HG03025 (cell line): Measurements from ENCODE around the gene RPUSD4.

Experiments
- ATAC-seq: cut with Tn5 transposase; IDR thresholded peaks from one replicate; pipeline ENCODE4 v1.9.1; 2021; ENCODE audit warnings: mild to moderate bottlenecking, moderate library complexity; ENCODE audit not compliant: unreplicated experiment, low FRiP score

Gene RPUSD4

GRCh38 chr11:126159719-126160344 is 51.6 kb downstream of the RPUSD4 start:
- no peak for ATAC-seq

DNA sequence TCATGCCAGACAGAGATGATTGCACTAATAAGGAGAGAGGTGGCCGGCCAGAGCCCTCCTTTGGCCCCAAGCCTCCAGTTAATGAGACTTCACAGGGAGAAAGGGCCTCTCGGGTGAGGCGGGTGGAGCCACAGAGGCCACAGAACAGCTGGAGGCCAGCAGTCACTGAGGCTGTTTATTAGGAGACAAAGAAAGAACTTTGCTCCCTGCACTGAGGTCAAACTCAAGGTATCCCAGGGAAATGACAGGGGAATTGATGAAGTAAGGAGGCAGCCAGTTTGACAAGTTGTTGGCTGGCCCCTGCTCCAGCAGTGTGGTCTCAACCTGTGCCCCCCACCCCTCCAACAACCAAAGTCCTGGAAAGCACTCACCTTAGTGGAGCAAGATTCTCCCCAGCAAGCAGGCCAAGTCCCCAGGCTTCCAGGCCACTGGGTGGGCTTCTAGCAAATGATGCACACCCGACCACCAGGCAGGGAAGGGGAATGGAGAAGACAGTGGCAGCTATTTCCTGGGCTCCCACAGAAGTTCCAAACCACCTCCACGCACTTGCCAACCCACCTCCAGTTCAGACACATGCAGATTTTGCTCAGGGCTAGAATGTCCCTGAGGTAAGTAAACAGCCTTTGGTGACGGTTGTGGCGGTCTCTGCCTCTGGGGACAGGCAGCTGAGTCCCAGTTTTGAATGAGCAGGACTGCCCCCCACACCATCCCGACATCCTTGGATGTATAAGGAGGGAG is 53.2 kb downstream of the RPUSD4 start:
- ATAC-seq: no peak

GRCh38 chr11:126157326-126158030 is 54.0 kb downstream of the RPUSD4 start:
- ATAC-seq: no peak

- ATAC-seq: no peak
Measured at GRCh38 chr11:126156814-126157213, 54.6 kb downstream of the RPUSD4 start.

GRCh38 chr11:126155402-126156187 is 55.9 kb downstream of the RPUSD4 start:
- ATAC-seq: no peak

DNA sequence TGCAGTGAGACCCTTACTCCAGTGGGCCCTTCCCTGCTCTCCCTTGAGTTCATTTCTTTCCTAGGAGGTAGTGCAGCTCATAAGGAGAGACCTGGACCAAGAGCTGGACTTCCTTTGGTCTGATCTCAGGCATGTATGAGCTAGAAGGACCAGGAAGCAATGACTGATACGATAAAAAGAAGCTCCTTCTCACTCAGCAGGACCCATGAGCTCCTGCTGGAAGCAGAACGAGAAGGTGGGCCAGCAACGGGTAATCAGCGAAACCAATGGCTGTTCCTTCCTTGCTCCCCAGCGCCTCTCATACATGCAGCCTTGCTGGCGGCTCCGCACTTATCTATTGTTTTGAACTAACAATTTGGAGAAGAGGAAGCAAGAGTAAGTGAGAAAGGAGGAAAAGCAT is 56.8 kb downstream of the RPUSD4 start:
- ATAC-seq: no peak

DNA sequence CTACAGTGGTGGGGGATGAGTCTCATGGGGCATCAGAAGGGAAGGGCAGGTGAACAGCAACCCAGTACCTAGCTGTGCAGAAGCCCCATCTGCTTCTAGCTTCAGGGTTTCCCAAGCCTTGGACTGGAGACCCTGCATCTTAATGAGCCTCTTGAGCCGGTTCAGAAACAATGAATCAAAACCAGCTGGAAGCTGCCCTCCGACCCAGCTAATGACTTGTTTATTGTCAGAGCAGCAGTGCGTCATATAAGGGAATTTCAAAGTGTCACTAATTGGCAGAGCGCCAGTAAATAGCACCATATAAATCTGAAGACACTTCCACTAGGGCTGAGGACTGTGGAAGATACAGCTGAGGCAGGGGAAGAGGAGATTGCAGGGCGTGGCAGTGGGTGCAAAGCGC is 57.5 kb downstream of the RPUSD4 start:
- no peak for ATAC-seq

DNA sequence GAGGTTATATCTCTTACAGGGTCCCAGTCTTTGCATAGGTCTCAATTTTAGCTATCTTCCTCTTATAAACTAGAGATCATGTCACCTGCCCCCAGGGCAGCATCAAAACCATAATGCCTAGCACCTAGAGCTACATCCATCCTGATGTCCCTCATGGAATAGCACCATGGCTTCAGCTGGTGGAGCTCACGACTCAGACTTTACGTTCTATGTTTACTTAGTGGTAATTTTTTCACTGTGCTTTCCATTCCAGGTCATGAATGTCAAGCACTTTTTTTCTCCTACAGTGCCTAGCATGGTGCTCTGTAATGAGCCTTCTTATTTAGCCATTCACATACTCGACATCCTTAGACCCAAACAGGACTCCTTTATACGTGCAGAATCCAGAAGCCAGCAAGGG is 58.4 kb downstream of the RPUSD4 start:
- ATAC-seq: no peak

- no peak for ATAC-seq
Measured at GRCh38 chr11:126152586-126152985, 58.9 kb downstream of the RPUSD4 start.

DNA sequence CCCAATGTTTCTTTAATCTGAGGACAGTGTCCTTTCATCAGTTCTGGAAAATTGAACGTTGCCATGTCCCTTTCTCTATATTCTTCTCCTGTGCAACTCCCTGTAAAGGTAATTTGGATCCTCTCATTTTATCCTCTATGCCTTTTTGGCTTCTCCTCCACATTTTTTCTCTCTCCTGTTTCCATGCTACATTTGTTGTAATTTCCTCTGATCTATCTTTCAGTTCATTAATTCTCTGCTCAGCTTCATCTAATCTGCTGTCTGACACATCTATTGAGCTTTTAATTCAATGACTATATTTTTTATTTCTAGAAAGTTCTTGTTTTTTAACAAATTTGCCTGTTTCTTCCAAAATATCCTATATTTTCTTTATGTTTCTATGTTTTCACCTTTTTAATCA is 59.3 kb downstream of the RPUSD4 start:
- ATAC-seq: no peak
